Neural progenitor cell (in vitro differentiated cells): ENCODE data around the gene ASAP2. TPM values are rescaled to one million over a fixed set of nuclear protein-coding genes. Genes with fewer than 3 reads are reported as not detected.

Source experiments
- DNase-seq: peaks from one replicate; pipeline ENCODE4 v3.0.0-alpha.2; 2016; ENCODE audit warnings: low spot score
- H2AFZ ChIP-seq: fragments of 200-600 bp; sonication (generic); replicated peaks from 2 replicates; pipeline ENCODE4 v1.6.1; 2016; ENCODE audit warnings: antibody characterized with exemption
- H3F3A ChIP-seq: fragments of 200-600 bp; sonication (generic); 2 replicates; pipeline ENCODE4 v1.6.1; 2016; ENCODE audit warnings: antibody characterized with exemption, low read depth
- H3K27ac ChIP-seq: fragments of 200-600 bp; sonication (generic); 2 replicates; pipeline ENCODE4 v1.5.1; 2016; ENCODE audit warnings: mild to moderate bottlenecking
- H3K27me3 ChIP-seq: fragments of 200-600 bp; sonication (generic); 2 replicates; pipeline ENCODE4 v1.6.1; 2016; ENCODE audit warnings: mild to moderate bottlenecking, moderate library complexity
- H3K36me3 ChIP-seq: fragments of 200-600 bp; sonication (generic); 2 replicates; pipeline ENCODE4 v1.5.1; 2016
- H3K4me1 ChIP-seq: fragments of 200-600 bp; sonication (generic); 2 replicates; pipeline ENCODE4 v1.6.1; 2016; ENCODE audit warnings: mixed run types
- H3K4me2 ChIP-seq: fragments of 200-600 bp; sonication (generic); 2 replicates; pipeline ENCODE4 v1.6.1; 2016
- H3K4me3 ChIP-seq: fragments of 200-600 bp; sonication (generic); 2 replicates; pipeline ENCODE4 v1.5.1; 2016
- H3K79me2 ChIP-seq: fragments of 200-600 bp; sonication (generic); 2 replicates; pipeline ENCODE4 v1.6.1; 2016; ENCODE audit warnings: low read depth
- H3K9ac ChIP-seq: fragments of 200-600 bp; sonication (generic); 2 replicates; pipeline ENCODE4 v1.6.1; 2016
- H3K9me3 ChIP-seq: fragments of 200-600 bp; sonication (generic); 2 replicates; pipeline ENCODE4 v1.5.1; 2016; ENCODE audit warnings: low read depth
- H4K20me1 ChIP-seq: fragments of 200-600 bp; sonication (generic); 2 replicates; pipeline ENCODE4 v1.6.1; 2016; ENCODE audit warnings: low read depth
- H3K27ac Mint-ChIP-seq: 3 replicates; pipeline ENCODE4 v1.8.0; 2021; ENCODE audit warnings: mixed read lengths
- H3K27me3 Mint-ChIP-seq: 2 replicates; pipeline ENCODE4 v1.8.0; 2022; ENCODE audit warnings: low read depth, mild to moderate bottlenecking, inconsistent platforms, moderate library complexity, mixed read lengths; ENCODE audit not compliant: insufficient read depth
- H3K36me3 Mint-ChIP-seq: 3 replicates; pipeline ENCODE4 v1.8.0; 2021; ENCODE audit warnings: mixed read lengths
- H3K4me1 Mint-ChIP-seq: 3 replicates; pipeline ENCODE4 v1.8.0; 2021; ENCODE audit warnings: mixed read lengths
- H3K4me3 Mint-ChIP-seq: 3 replicates; pipeline ENCODE4 v1.8.0; 2021; ENCODE audit warnings: mild to moderate bottlenecking, moderate library complexity, mixed read lengths
- H3K9me3 Mint-ChIP-seq: 3 replicates; pipeline ENCODE4 v1.8.0; 2020; ENCODE audit warnings: mixed read lengths
- CTCF ChIP-seq: fragments of 200-600 bp; sonication (generic); IDR thresholded peaks from 2 replicates; pipeline ENCODE4 v1.5.1; 2017; ENCODE audit warnings: antibody characterized with exemption, mild to moderate bottlenecking
- EZH2 ChIP-seq: fragments of 200-600 bp; sonication (generic); IDR thresholded peaks from 2 replicates; pipeline ENCODE4 v1.6.1; 2017; ENCODE audit warnings: antibody characterized with exemption, mild to moderate bottlenecking, moderate library complexity
- EZH2phosphoT487 ChIP-seq: fragments of 200-600 bp; sonication (generic); IDR thresholded peaks from 2 replicates; pipeline ENCODE4 v1.6.1; 2017; ENCODE audit warnings: antibody characterized with exemption
- total RNA-seq: library from RNA; depleted of rRNA; stranded (reverse); fragments of >200 nt; gene quantifications from 2 replicates; pipeline ENCODE4 v1.2.3, GENCODE V29; 2015; ENCODE audit warnings: low replicate concordance

ASAP2 gene
- total RNA-seq, 1 donor from 2014 or later = 31.7 TPM

DNA sequence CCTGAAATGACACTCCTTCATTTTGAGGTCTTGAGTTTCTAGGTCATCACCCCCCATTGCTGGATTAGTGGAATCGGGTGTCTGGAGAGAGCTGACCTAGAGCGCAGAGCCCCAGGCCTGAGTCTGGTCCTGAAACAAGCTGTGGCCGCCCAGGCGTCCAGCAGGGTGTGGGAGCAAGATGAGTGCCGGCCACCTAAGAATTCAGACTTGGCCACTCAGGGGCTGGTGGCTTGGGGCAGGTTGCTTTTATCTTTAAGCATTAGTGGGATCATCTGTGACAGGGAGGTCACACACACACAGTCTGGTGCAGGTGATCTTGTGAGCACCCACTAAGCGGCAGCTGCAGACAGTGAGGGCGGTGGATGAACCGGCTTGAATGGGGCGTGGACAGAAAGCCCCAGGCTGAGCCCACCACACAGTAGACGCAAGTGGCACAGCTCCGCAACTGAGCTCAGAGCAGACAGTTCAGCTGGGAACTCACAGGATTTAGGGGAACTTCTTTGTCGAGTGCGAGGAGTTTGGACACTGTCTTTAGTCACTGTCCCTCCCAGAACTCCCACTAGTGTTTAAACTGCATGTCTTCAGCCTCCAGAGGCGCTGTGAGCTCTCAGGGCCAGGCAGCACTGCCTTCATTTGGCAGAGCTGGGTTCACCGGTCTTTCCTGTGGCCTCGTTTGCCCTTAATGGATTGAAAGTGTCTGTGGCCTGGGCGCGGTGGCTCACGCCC is 195.2 kb downstream of the ASAP2 start:
- Mint-ChIP-seq H3K36me3 (peaks cover 19% of the 10 kb centered on the region), H3K27me3 (peaks cover 2% of the 10 kb centered on the region), H3K27ac (no peak overlapping the region), H3K4me3 (no peak overlapping the region), H3K9me3 (no peaks in the 10 kb centered on the region), H3K4me1 (peaks cover 4% of the 10 kb centered on the region)
- no peak overlapping the region for H3K4me2 ChIP-seq
- no peak for DNase-seq
- TF ChIP-seq CTCF (no peak), EZH2 (no peak), EZH2phosphoT487 (no peak)
- H4K20me1 ChIP-seq = no peaks in the 10 kb centered on the region
- no peaks in the 10 kb centered on the region for H3K9me3 ChIP-seq
- no peaks in the 10 kb centered on the region for H3K4me1 ChIP-seq
- H3K27ac ChIP-seq = no peak overlapping the region
- H3F3A ChIP-seq = peaks cover 4% of the 10 kb centered on the region
- H3K36me3 ChIP-seq = no peaks in the 10 kb centered on the region
- H3K4me3 ChIP-seq = no peak overlapping the region
- H3K9ac ChIP-seq = no peak overlapping the region
- H3K79me2 ChIP-seq = no peaks in the 10 kb centered on the region
- no peak overlapping the region for H2AFZ ChIP-seq
- H3K27me3 ChIP-seq = no peaks in the 10 kb centered on the region

DNA sequence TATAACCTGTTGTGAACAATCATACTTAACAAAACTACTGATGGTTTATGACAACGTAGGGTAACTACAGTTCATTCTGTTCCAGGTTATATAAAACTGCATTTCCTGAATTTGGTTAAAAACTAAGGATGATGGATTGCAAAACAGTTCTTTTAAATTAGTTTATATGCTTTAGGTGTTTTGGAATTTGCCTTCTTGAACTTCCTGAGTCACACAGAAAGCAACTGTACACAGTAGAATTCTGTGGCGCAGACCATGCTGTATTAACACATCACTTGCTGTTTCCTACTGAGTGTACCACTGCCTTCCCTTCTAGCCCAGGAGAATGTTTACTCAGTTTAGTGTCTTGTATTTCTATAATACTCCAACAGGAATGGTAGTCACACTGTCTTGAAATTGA is 197.3 kb downstream of the ASAP2 start:
- Histone ChIP-seq H3K4me2 (no peak overlapping the region), H4K20me1 (no peaks in the 10 kb centered on the region), H3K27me3 (no peaks in the 10 kb centered on the region), H3F3A (peaks cover 4% of the 10 kb centered on the region), H3K27ac (no peak overlapping the region), H3K79me2 (no peaks in the 10 kb centered on the region), H3K9ac (no peak overlapping the region), H3K36me3 (no peaks in the 10 kb centered on the region), H3K4me3 (no peak overlapping the region), H2AFZ (no peak overlapping the region), H3K4me1 (no peaks in the 10 kb centered on the region), H3K9me3 (no peaks in the 10 kb centered on the region)
- peaks cover 2% of the 10 kb centered on the region for H3K27me3 Mint-ChIP-seq
- no peak for DNase-seq
- H3K27ac Mint-ChIP-seq = no peak overlapping the region
- no peak overlapping the region for H3K4me3 Mint-ChIP-seq
- peaks cover 4% of the 10 kb centered on the region for H3K4me1 Mint-ChIP-seq
- no peak for TF ChIP-seq EZH2
- TF ChIP-seq EZH2phosphoT487 = no peak
- H3K36me3 Mint-ChIP-seq = peaks cover 17% of the 10 kb centered on the region
- H3K9me3 Mint-ChIP-seq = no peaks in the 10 kb centered on the region

DNA sequence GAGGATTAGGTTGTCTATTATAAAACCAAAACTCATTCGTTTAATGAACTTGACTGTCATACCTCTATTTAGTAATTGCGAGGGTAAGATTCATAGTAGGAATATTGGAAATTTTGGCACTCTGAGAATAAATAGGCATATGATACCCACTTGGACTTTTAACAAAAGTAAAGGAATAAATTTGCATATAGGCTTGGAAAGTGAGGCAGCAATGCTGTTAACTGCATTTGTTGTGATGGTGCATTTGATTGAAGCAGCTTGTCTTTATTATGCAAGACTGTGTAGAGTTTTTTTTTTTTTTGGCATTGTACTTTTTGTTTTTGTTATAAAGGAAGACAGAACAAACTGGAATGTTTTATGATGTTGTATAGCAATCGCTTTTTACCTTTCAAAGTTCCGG is 197.8 kb downstream of the ASAP2 start:
- DNase-seq = no peak
- Histone ChIP-seq H3K9ac (no peak overlapping the region), H3K4me3 (no peak overlapping the region), H2AFZ (no peak overlapping the region), H3F3A (peaks cover 1% of the 10 kb centered on the region), H3K27me3 (no peaks in the 10 kb centered on the region), H3K4me2 (no peak overlapping the region), H3K36me3 (no peaks in the 10 kb centered on the region), H3K9me3 (no peaks in the 10 kb centered on the region), H3K79me2 (no peaks in the 10 kb centered on the region), H3K27ac (no peak overlapping the region), H4K20me1 (no peaks in the 10 kb centered on the region), H3K4me1 (no peaks in the 10 kb centered on the region)
- no peak overlapping the region for H3K27ac Mint-ChIP-seq
- H3K4me1 Mint-ChIP-seq = peaks cover 4% of the 10 kb centered on the region
- TF ChIP-seq CTCF (no peak), EZH2 (no peak), EZH2phosphoT487 (no peak)
- H3K9me3 Mint-ChIP-seq = no peaks in the 10 kb centered on the region
- H3K4me3 Mint-ChIP-seq = no peak overlapping the region
- peaks cover 2% of the 10 kb centered on the region for H3K27me3 Mint-ChIP-seq
- H3K36me3 Mint-ChIP-seq = peaks cover 19% of the 10 kb centered on the region

DNA sequence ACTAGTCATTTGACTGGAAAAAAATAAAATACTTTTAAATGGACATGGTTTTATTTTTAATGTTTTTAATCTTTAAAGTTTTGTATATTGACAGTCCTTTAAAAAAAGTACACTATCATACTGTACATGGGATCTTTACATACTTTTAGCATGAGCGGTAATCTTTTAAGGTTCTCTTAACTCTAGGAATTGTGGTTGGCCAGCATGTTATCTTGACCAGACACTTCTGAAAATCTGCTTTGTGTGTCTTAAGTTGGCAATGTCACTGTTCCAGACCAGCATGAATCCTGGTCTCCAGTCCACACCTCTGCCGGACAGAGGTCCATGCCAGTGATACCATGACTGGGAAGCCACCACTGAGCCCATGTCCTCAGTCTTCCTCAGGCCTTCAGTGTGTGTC is 199.0 kb downstream of the ASAP2 start:
- Mint-ChIP-seq H3K27me3 (peaks cover under 1% of the 10 kb centered on the region), H3K4me1 (peaks cover under 1% of the 10 kb centered on the region), H3K4me3 (no peak overlapping the region), H3K9me3 (no peaks in the 10 kb centered on the region), H3K27ac (no peak overlapping the region), H3K36me3 (peaks cover 16% of the 10 kb centered on the region)
- H3K27me3 ChIP-seq = no peaks in the 10 kb centered on the region
- H3K4me1 ChIP-seq = no peaks in the 10 kb centered on the region
- H2AFZ ChIP-seq = no peak overlapping the region
- no peaks in the 10 kb centered on the region for H4K20me1 ChIP-seq
- H3K9ac ChIP-seq = no peak overlapping the region
- no peaks in the 10 kb centered on the region for H3K9me3 ChIP-seq
- no peaks in the 10 kb centered on the region for H3F3A ChIP-seq
- no peak overlapping the region for H3K27ac ChIP-seq
- no peak overlapping the region for H3K4me3 ChIP-seq
- H3K79me2 ChIP-seq = no peaks in the 10 kb centered on the region
- TF ChIP-seq EZH2 = no peak
- TF ChIP-seq EZH2phosphoT487 = no peak
- TF ChIP-seq CTCF = no peak
- no peak overlapping the region for H3K4me2 ChIP-seq
- no peak for DNase-seq
- H3K36me3 ChIP-seq = no peaks in the 10 kb centered on the region
